ENCODE data around the gene HBS1L.

- TF ChIP-seq CTCF (IDR thresholded peaks at IDR 0.05), result no peak
- no peak for TF ChIP-seq POLR2A (IDR thresholded peaks at IDR 0.05)
These were observed 36.6 kb downstream of the HBS1L start for GRCh38 chr6:135018052-135018451.

All from body of pancreas (tissue), 4 donors.